ENCODE measurements around the gene PIGU.

DNA sequence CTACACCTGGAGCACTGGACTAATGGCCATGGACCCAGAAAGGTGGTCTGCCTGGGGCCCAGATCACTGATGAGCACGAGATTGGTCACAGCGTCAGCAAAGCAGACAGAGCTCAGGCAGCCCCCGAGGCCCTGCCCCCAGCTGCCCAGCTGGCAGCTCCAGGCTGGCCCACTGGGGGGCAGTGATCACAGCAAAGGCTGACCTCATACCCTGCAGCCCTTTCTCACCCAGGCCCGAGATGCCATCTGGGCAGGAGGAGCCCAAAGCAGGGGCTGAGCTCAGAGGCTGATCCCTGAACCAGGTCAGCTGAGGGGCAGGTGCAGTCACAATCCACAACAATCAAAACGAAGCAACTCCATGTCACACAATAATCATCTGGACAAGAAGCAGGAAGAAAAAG, 114.3 kb downstream of the PIGU start:
- TF ChIP-seq, protein P1, sequence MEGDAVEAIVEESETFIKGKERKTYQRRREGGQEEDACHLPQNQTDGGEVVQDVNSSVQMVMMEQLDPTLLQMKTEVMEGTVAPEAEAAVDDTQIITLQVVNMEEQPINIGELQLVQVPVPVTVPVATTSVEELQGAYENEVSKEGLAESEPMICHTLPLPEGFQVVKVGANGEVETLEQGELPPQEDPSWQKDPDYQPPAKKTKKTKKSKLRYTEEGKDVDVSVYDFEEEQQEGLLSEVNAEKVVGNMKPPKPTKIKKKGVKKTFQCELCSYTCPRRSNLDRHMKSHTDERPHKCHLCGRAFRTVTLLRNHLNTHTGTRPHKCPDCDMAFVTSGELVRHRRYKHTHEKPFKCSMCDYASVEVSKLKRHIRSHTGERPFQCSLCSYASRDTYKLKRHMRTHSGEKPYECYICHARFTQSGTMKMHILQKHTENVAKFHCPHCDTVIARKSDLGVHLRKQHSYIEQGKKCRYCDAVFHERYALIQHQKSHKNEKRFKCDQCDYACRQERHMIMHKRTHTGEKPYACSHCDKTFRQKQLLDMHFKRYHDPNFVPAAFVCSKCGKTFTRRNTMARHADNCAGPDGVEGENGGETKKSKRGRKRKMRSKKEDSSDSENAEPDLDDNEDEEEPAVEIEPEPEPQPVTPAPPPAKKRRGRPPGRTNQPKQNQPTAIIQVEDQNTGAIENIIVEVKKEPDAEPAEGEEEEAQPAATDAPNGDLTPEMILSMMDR (IDR thresholded peaks at IDR 0.05 in 2 of 3, conservative IDR thresholded peaks at IDR 0.05 in 1 of 3; ENCODE audit: borderline replicate concordance in 1 of 3, insufficient read depth in 1 of 3, low read depth in 2 of 3, low read length in 2 of 3) = peak; percentile 19 to 55 (median 54); a peak in 5 of 6 replicates
- TF ChIP-seq EGR1 (IDR thresholded peaks at IDR 0.05; ENCODE audit: low read depth) (no peak), EZH2 (IDR thresholded peaks at IDR 0.05) (no peak), ZNF274 (IDR thresholded peaks at IDR 0.05; ENCODE audit: low read depth, low read length) (no peak), ZFX (IDR thresholded peaks at IDR 0.05) (no peak), SP1 (IDR thresholded peaks at IDR 0.05; ENCODE audit: low read depth) (no peak), POLR2A (IDR thresholded peaks at IDR 0.05; ENCODE audit: borderline replicate concordance, extremely low read depth, insufficient read depth, insufficient read length) (no peak), POLR2AphosphoS5 (IDR thresholded peaks at IDR 0.05; ENCODE audit: low read depth, low read length) (no peak), SIN3A (IDR thresholded peaks at IDR 0.05; ENCODE audit: low read depth) (no peak)
- TF ChIP-seq, protein P2, sequence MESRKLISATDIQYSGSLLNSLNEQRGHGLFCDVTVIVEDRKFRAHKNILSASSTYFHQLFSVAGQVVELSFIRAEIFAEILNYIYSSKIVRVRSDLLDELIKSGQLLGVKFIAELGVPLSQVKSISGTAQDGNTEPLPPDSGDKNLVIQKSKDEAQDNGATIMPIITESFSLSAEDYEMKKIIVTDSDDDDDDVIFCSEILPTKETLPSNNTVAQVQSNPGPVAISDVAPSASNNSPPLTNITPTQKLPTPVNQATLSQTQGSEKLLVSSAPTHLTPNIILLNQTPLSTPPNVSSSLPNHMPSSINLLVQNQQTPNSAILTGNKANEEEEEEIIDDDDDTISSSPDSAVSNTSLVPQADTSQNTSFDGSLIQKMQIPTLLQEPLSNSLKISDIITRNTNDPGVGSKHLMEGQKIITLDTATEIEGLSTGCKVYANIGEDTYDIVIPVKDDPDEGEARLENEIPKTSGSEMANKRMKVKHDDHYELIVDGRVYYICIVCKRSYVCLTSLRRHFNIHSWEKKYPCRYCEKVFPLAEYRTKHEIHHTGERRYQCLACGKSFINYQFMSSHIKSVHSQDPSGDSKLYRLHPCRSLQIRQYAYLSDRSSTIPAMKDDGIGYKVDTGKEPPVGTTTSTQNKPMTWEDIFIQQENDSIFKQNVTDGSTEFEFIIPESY (IDR thresholded peaks at IDR 0.05; ENCODE audit: extremely low read depth, insufficient replicate concordance, low read length) = no peak
- TF ChIP-seq, protein P3, sequence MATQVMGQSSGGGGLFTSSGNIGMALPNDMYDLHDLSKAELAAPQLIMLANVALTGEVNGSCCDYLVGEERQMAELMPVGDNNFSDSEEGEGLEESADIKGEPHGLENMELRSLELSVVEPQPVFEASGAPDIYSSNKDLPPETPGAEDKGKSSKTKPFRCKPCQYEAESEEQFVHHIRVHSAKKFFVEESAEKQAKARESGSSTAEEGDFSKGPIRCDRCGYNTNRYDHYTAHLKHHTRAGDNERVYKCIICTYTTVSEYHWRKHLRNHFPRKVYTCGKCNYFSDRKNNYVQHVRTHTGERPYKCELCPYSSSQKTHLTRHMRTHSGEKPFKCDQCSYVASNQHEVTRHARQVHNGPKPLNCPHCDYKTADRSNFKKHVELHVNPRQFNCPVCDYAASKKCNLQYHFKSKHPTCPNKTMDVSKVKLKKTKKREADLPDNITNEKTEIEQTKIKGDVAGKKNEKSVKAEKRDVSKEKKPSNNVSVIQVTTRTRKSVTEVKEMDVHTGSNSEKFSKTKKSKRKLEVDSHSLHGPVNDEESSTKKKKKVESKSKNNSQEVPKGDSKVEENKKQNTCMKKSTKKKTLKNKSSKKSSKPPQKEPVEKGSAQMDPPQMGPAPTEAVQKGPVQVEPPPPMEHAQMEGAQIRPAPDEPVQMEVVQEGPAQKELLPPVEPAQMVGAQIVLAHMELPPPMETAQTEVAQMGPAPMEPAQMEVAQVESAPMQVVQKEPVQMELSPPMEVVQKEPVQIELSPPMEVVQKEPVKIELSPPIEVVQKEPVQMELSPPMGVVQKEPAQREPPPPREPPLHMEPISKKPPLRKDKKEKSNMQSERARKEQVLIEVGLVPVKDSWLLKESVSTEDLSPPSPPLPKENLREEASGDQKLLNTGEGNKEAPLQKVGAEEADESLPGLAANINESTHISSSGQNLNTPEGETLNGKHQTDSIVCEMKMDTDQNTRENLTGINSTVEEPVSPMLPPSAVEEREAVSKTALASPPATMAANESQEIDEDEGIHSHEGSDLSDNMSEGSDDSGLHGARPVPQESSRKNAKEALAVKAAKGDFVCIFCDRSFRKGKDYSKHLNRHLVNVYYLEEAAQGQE (IDR thresholded peaks at IDR 0.05; ENCODE audit: low read depth) = no peak
- TF ChIP-seq, protein P4, sequence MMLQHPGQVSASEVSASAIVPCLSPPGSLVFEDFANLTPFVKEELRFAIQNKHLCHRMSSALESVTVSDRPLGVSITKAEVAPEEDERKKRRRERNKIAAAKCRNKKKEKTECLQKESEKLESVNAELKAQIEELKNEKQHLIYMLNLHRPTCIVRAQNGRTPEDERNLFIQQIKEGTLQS (IDR thresholded peaks at IDR 0.05) = no peak
